ENCODE results near the gene PITX1. TPM values are rescaled to one million over a fixed set of nuclear protein-coding genes. Genes with fewer than 3 reads are reported as not detected.
A peak's percentile ranks its signal among the peaks of the same experiment; 100 is the strongest.

Gene PITX1
- polyA plus RNA-seq, 3 donors, result not detected

- H3K4me1 Mint-ChIP-seq, result no peaks in the 10 kb centered on the region
- intact Hi-C loops (cut with micrococcal nuclease), result no loop called here
- Histone ChIP-seq H3K36me3 (replicated peaks in 1 of 2; ENCODE audit: control insufficient read depth in 1 of 2, insufficient read depth in 2 of 2, low read length in 2 of 2) (no peaks in the 10 kb centered on the region), H3K27me3 (ENCODE audit: control insufficient read depth in 2 of 2, insufficient read depth in 2 of 2, low read length in 2 of 2) (no peaks in the 10 kb centered on the region), H3K4me3 (replicated peaks in 1 of 3; ENCODE audit: low read depth in 2 of 3, low read length in 3 of 3) (no peak overlapping the region), H4K20me1 (ENCODE audit: insufficient read depth, low read length) (no peaks in the 10 kb centered on the region), H3K4me1 (ENCODE audit: control insufficient read depth in 1 of 2, insufficient read depth in 2 of 2, low read length in 2 of 2) (no peaks in the 10 kb centered on the region), H3K27ac (ENCODE audit: low read depth in 1 of 2, low read length in 2 of 2) (no peak overlapping the region), H3K9ac (ENCODE audit: insufficient read depth, low read length, poor library complexity, severe bottlenecking) (no peak overlapping the region), H3K4me2 (replicated peaks; ENCODE audit: extremely low read depth, low read length, poor library complexity, severe bottlenecking) (no peak overlapping the region), H3K9me3 (replicated peaks in 1 of 2; ENCODE audit: control insufficient read depth in 1 of 2, insufficient read depth in 1 of 2, low read length in 2 of 2) (no peaks in the 10 kb centered on the region), H2AFZ (ENCODE audit: insufficient read depth, low read depth, low read length, poor library complexity, severe bottlenecking) (no peak overlapping the region), H3K79me2 (ENCODE audit: insufficient read depth, low read length) (no peaks in the 10 kb centered on the region)
- DNase-seq, result no peak
- 80% methylated on average over 1 of the region's 5 CpGs for WGBS (ENCODE audit: insufficient coverage)
- H3K9me3 Mint-ChIP-seq, result no peaks in the 10 kb centered on the region
- H3K36me3 Mint-ChIP-seq, result no peaks in the 10 kb centered on the region
- peak overlapping the region in 1 of 7 donors; percentile 17 for H3K27ac Mint-ChIP-seq
- H3K4me3 Mint-ChIP-seq, result no peak overlapping the region
- TF ChIP-seq, protein P1, sequence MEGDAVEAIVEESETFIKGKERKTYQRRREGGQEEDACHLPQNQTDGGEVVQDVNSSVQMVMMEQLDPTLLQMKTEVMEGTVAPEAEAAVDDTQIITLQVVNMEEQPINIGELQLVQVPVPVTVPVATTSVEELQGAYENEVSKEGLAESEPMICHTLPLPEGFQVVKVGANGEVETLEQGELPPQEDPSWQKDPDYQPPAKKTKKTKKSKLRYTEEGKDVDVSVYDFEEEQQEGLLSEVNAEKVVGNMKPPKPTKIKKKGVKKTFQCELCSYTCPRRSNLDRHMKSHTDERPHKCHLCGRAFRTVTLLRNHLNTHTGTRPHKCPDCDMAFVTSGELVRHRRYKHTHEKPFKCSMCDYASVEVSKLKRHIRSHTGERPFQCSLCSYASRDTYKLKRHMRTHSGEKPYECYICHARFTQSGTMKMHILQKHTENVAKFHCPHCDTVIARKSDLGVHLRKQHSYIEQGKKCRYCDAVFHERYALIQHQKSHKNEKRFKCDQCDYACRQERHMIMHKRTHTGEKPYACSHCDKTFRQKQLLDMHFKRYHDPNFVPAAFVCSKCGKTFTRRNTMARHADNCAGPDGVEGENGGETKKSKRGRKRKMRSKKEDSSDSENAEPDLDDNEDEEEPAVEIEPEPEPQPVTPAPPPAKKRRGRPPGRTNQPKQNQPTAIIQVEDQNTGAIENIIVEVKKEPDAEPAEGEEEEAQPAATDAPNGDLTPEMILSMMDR (IDR thresholded peaks at IDR 0.05), result no peak
- H3K27me3 Mint-ChIP-seq (ENCODE audit: low read depth in 3 of 3), result peaks cover 13 to 27% (median 20%) of the 10 kb centered on the region in 3 donors
Measured at GRCh38 chr5:135066781-135067180, 32.8 kb upstream of the PITX1 start.

DNA sequence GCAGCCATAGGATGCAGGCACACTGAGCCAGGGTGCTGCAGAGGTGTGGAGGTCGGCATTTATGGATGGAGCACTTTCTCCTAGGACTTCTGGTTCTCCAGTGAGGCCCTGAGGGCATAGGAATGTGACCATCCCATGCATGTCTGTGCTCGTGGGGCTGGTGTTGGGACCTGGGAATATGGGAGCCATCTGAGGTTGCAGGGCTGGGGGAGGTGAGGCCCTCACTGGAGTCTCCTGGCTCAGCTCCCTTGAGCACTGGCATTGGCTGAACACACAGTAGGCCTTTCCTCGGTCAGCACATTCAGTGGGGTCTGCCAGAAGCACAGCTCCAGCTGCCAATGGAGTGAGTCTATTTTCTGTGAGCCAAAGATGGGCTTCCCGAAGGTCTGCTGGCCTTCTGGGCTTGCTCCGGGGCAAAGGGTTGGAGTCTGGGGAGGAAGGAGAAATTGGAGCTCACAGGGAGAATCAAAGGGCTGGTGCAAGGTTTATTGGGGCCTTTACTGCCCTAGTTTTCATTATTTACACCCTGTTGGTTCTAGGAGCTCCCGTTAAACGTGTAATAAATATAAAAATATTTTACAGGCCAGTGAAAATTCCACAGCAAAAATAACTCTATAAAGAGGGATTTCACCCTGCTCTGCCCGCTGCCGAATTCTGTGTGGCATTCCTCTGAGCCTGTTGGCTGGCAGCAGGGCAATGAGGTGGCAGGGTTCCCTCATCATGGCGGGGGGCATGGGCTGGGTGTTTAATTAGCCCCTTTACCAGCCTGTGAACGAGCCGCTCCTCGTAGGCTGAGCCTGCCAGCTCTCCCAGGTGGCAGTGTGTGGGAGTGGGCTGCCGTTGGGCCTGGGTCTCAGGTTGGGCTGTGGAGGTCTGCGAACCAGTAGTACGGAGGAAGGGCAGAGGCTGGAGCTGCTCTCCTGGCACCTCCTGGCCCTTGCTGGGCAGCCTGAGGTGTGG lies 31.6 kb upstream of the PITX1 start:
- Mint-ChIP-seq H3K4me3 (no peak overlapping the region), H3K9me3 (no peaks in the 10 kb centered on the region), H3K4me1 (no peaks in the 10 kb centered on the region), H3K36me3 (no peaks in the 10 kb centered on the region), H3K27ac (peak overlapping the region in 1 of 7 donors; percentile 68), H3K27me3 (ENCODE audit: low read depth in 3 of 3) (peaks cover 18 to 30% (median 21%) of the 10 kb centered on the region in 3 donors)
- intact Hi-C loops (cut with micrococcal nuclease), result no loop called here
- DNase-seq, result no peak
- Histone ChIP-seq H3K4me2 (replicated peaks; ENCODE audit: extremely low read depth, low read length, poor library complexity, severe bottlenecking) (no peak overlapping the region), H2AFZ (ENCODE audit: insufficient read depth, low read depth, low read length, poor library complexity, severe bottlenecking) (no peak overlapping the region), H3K27me3 (ENCODE audit: control insufficient read depth in 2 of 2, insufficient read depth in 2 of 2, low read length in 2 of 2) (no peaks in the 10 kb centered on the region), H3K36me3 (replicated peaks in 1 of 2; ENCODE audit: control insufficient read depth in 1 of 2, insufficient read depth in 2 of 2, low read length in 2 of 2) (no peaks in the 10 kb centered on the region), H3K27ac (ENCODE audit: low read depth in 1 of 2, low read length in 2 of 2) (no peak overlapping the region), H3K9ac (ENCODE audit: insufficient read depth, low read length, poor library complexity, severe bottlenecking) (no peak overlapping the region), H3K4me1 (ENCODE audit: control insufficient read depth in 1 of 2, insufficient read depth in 2 of 2, low read length in 2 of 2) (no peaks in the 10 kb centered on the region), H4K20me1 (ENCODE audit: insufficient read depth, low read length) (no peaks in the 10 kb centered on the region), H3K9me3 (replicated peaks in 1 of 2; ENCODE audit: control insufficient read depth in 1 of 2, insufficient read depth in 1 of 2, low read length in 2 of 2) (no peaks in the 10 kb centered on the region), H3K79me2 (ENCODE audit: insufficient read depth, low read length) (no peaks in the 10 kb centered on the region), H3K4me3 (replicated peaks in 1 of 3; ENCODE audit: low read depth in 2 of 3, low read length in 3 of 3) (no peak overlapping the region)
- TF ChIP-seq, protein P1 (IDR thresholded peaks at IDR 0.05), result no peak
- 92% methylated on average over 12 of the region's 16 CpGs for WGBS (ENCODE audit: insufficient coverage)
